Measurements from ENCODE around the gene CUL9.

- no peak for TF ChIP-seq POLR2A (IDR thresholded peaks at IDR 0.05; ENCODE audit: low read length)
- TF ChIP-seq GATA1 (IDR thresholded peaks at IDR 0.05; ENCODE audit: low read depth, low read length), result no peak
Observed at GRCh38 chr6:43217351-43217750, 35.4 kb downstream of the CUL9 start.

Measured in erythroblast (primary cell).